Measurements from ENCODE around the gene SMIM45.

The SMIM45 gene

DNA sequence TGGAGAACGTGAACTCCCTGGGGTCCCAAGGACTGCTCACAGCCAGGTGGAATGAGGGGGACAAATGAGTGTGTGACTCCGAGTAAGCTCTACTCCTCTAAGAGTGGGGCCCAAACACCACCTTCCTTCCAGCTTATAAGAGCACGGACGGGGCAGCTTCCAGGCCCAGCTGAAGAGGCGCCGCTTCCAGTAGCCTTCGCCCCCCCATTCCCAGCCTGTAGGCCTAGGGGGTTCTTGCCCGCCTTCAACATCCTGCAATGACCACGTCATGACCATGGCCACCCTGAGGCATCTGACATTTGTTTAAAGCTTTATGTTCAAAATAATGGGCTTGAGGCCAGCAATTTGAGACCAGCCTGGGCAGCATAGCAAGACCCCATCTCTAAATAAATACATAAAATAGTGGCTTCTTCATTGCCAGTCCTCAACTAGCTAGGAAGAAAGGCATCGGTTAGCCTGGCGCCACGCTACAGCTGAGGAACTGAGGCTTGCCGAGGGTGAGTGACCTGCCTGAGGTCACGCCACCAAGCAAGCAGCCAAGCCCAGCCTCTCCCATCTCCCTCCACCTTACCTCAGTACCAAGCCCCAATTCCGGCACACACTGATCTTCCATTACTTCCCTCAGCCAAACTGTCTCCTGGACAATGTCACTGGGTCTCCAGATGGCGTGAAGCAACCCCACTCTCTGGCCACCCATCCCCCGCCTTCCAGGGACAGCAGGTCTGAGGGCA is 17.5 kb upstream of the SMIM45 start:
- Histone ChIP-seq H3K23ac (ENCODE audit: insufficient read length, low read depth, low read length) (no peak overlapping the region), H2BK12ac (ENCODE audit: insufficient read length, low read depth, low read length) (no peak overlapping the region), H2BK5ac (ENCODE audit: insufficient read length, low read length) (no peak overlapping the region), H2AFZ (ENCODE audit: low read length) (no peak overlapping the region), H3K4me2 (ENCODE audit: insufficient read depth, insufficient read length, low read length) (no peak overlapping the region), H2BK15ac (ENCODE audit: low read depth, low read length) (no peak overlapping the region), H3K79me2 (ENCODE audit: insufficient read depth, low read length) (no peaks in the 10 kb centered on the region), H3K27me3 (ENCODE audit: insufficient read depth, low read length) (no peaks in the 10 kb centered on the region), H3K23me2 (ENCODE audit: insufficient read length, low read depth, low read length, poor library complexity, severe bottlenecking) (no peaks in the 10 kb centered on the region), H4K20me1 (ENCODE audit: control insufficient read depth, insufficient read depth, insufficient read length) (no peaks in the 10 kb centered on the region), H3K4me1 (ENCODE audit: insufficient read depth, low read length) (no peaks in the 10 kb centered on the region), H2AK5ac (ENCODE audit: insufficient read length, low read length) (no peak overlapping the region), H3K9me3 (ENCODE audit: control insufficient read depth, low read depth, low read length) (no peaks in the 10 kb centered on the region), H4K5ac (ENCODE audit: insufficient read length, low read depth, low read length) (no peak overlapping the region), H3T11ph (ENCODE audit: low read length) (no peak overlapping the region), H4K91ac (ENCODE audit: insufficient read length, low read depth, low read length) (no peak overlapping the region), H2BK20ac (ENCODE audit: low read depth, low read length, poor library complexity, severe bottlenecking) (no peak overlapping the region), H3K27ac (ENCODE audit: insufficient read length, low read depth, low read length) (no peak overlapping the region), H4K8ac (replicated peaks; ENCODE audit: insufficient read length, low read depth, low read length) (no peak overlapping the region), H3K9ac (ENCODE audit: extremely low read depth, insufficient read length, low read length) (no peak overlapping the region), H3K18ac (ENCODE audit: insufficient read length, low read depth, low read length) (no peak overlapping the region), H3K56ac (ENCODE audit: insufficient read length, low read depth, low read length) (no peak overlapping the region), H3K79me1 (ENCODE audit: insufficient read depth, low read depth, low read length, poor library complexity, severe bottlenecking) (no peaks in the 10 kb centered on the region), H2BK120ac (ENCODE audit: low read depth, low read length, poor library complexity, severe bottlenecking) (no peak overlapping the region), H3K14ac (ENCODE audit: insufficient read depth, low read length) (no peak overlapping the region; the same call in 1 of the 2 replicates), H3K4ac (ENCODE audit: low read depth, low read length) (no peak overlapping the region)
- DNase-seq, result no peak
- Mint-ChIP-seq H3K9me3 (no peaks in the 10 kb centered on the region), H3K36me3 (ENCODE audit: insufficient read depth in 1 of 3, low read depth in 3 of 3) (peaks cover 15 to 29% (median 28%) of the 10 kb centered on the region in 3 experiments; a peak in 6 of 7 replicates), H3K27ac (no peak overlapping the region), H3K4me1 (peaks cover 2 to 3% of the 10 kb centered on the region in 2 experiments; a peak in 3 of 4 replicates), H3K27me3 (ENCODE audit: low read depth) (peaks cover 12% of the 10 kb centered on the region), H3K4me3 (no peak overlapping the region)
- TF ChIP-seq, protein P1, sequence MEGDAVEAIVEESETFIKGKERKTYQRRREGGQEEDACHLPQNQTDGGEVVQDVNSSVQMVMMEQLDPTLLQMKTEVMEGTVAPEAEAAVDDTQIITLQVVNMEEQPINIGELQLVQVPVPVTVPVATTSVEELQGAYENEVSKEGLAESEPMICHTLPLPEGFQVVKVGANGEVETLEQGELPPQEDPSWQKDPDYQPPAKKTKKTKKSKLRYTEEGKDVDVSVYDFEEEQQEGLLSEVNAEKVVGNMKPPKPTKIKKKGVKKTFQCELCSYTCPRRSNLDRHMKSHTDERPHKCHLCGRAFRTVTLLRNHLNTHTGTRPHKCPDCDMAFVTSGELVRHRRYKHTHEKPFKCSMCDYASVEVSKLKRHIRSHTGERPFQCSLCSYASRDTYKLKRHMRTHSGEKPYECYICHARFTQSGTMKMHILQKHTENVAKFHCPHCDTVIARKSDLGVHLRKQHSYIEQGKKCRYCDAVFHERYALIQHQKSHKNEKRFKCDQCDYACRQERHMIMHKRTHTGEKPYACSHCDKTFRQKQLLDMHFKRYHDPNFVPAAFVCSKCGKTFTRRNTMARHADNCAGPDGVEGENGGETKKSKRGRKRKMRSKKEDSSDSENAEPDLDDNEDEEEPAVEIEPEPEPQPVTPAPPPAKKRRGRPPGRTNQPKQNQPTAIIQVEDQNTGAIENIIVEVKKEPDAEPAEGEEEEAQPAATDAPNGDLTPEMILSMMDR (conservative IDR thresholded peaks at IDR 0.05), result no peak
- WGBS (ENCODE audit: extremely low coverage, insufficient read length, low lambda C conversion rate), result no CpG with 5 or more reads among the region's 17 CpGs
